ENCODE measurements around the gene PDF. TPM values are rescaled to one million over a fixed set of nuclear protein-coding genes. Genes with fewer than 3 reads are reported as not detected.

PDF gene
- total RNA-seq, 1 experiment from 2014 or later = 42.1 TPM

- Histone ChIP-seq H3K9me3 (no peaks in the 10 kb centered on the region), H3K4me1 (peaks cover 16% of the 10 kb centered on the region), H3K27me3 (replicated peaks; ENCODE audit: control insufficient read depth, insufficient read depth, low read length) (no peaks in the 10 kb centered on the region), H3K4me3 (ENCODE audit: low read depth, low read length) (no peak overlapping the region), H3K36me3 (ENCODE audit: control insufficient read depth, insufficient read depth, low read length) (peaks cover 2% of the 10 kb centered on the region; the same call in 1 of the 2 replicates)
- H3K4me3 Mint-ChIP-seq (ENCODE audit: unreplicated experiment) = no peak overlapping the region
- DNase-seq = peak in 1 of 2 experiments; percentile 14
- ChIA-PET CTCF (interaction anchor here (0.9 kb wide), 1 partner anchor 26 kb away, joined by 3 read pairs; no protein-coding TSS in a partner anchor), POLR2A (interaction anchor here (0.7 kb wide), 1 partner anchor 7 kb away, joined by 4 read pairs; no protein-coding TSS in a partner anchor)
- intact Hi-C loops (cut with micrococcal nuclease; ENCODE audit: unreplicated experiment) = no loop called here
- no peaks in the 10 kb centered on the region for H3K27me3 Mint-ChIP-seq (ENCODE audit: insufficient read depth, unreplicated experiment)
- no TSS peak for BruUV-seq (replicated peaks)
- H3K27ac Mint-ChIP-seq (ENCODE audit: unreplicated experiment) = no peak overlapping the region
- no peak for TF ChIP-seq CTCF (IDR thresholded peaks at IDR 0.05; ENCODE audit: insufficient read depth in 1 of 2, low read depth in 1 of 2, low read length in 1 of 2, severe bottlenecking in 1 of 2, unreplicated experiment in 1 of 2)
- peaks cover 7% of the 10 kb centered on the region for H3K4me1 Mint-ChIP-seq (ENCODE audit: low read depth, unreplicated experiment)
- H3K9me3 Mint-ChIP-seq (ENCODE audit: unreplicated experiment) = no peaks in the 10 kb centered on the region
- H3K36me3 Mint-ChIP-seq (ENCODE audit: insufficient read depth, unreplicated experiment) = peaks cover 60% of the 10 kb centered on the region
Observed at GRCh38 chr16:69376393-69377059, 46.1 kb upstream of the PDF start.

GRCh38 chr16:69373019-69373418, 42.6 kb upstream of the PDF start:
- H3K4me1 Mint-ChIP-seq (ENCODE audit: low read depth, unreplicated experiment) = peaks cover 14% of the 10 kb centered on the region
- H3K36me3 ChIP-seq (ENCODE audit: control insufficient read depth, insufficient read depth, low read length) = peaks cover 4% of the 10 kb centered on the region
- no peaks in the 10 kb centered on the region for H3K27me3 Mint-ChIP-seq (ENCODE audit: insufficient read depth, unreplicated experiment)
- peaks cover 62% of the 10 kb centered on the region for H3K36me3 Mint-ChIP-seq (ENCODE audit: insufficient read depth, unreplicated experiment)
- H3K4me1 ChIP-seq = peaks cover 16% of the 10 kb centered on the region
- no peaks in the 10 kb centered on the region for H3K9me3 Mint-ChIP-seq (ENCODE audit: unreplicated experiment)
- H3K27ac Mint-ChIP-seq (ENCODE audit: unreplicated experiment) = no peak overlapping the region
- H3K27me3 ChIP-seq (replicated peaks; ENCODE audit: control insufficient read depth, insufficient read depth, low read length) = no peaks in the 10 kb centered on the region
- no peak for TF ChIP-seq CTCF (IDR thresholded peaks at IDR 0.05; ENCODE audit: insufficient read depth in 1 of 2, low read depth in 1 of 2, low read length in 1 of 2, severe bottlenecking in 1 of 2, unreplicated experiment in 1 of 2)
- no peaks in the 10 kb centered on the region for H3K9me3 ChIP-seq
- H3K4me3 ChIP-seq (ENCODE audit: low read depth, low read length) = no peak overlapping the region
- no TSS peak for BruUV-seq (replicated peaks)
- DNase-seq = peak; percentile 35 to 39
- ChIA-PET POLR2A (no interaction called here), CTCF (no interaction called here)
- intact Hi-C loops (cut with micrococcal nuclease; ENCODE audit: unreplicated experiment) = loop anchor here (5.0 kb wide), 1 partner anchor 36 kb away; the partner anchor contains the start of genes COG8 and NIP7
- no peak overlapping the region for H3K4me3 Mint-ChIP-seq (ENCODE audit: unreplicated experiment)

- Mint-ChIP-seq H3K4me1 (ENCODE audit: low read depth, unreplicated experiment) (peaks cover 14% of the 10 kb centered on the region), H3K4me3 (ENCODE audit: unreplicated experiment) (no peak overlapping the region), H3K27me3 (ENCODE audit: insufficient read depth, unreplicated experiment) (no peaks in the 10 kb centered on the region), H3K36me3 (ENCODE audit: insufficient read depth, unreplicated experiment) (peaks cover 61% of the 10 kb centered on the region), H3K9me3 (ENCODE audit: unreplicated experiment) (no peaks in the 10 kb centered on the region), H3K27ac (ENCODE audit: unreplicated experiment) (no peak overlapping the region)
- peaks cover 6% of the 10 kb centered on the region for H3K36me3 ChIP-seq (ENCODE audit: control insufficient read depth, insufficient read depth, low read length)
- ChIA-PET POLR2A (no interaction called here), CTCF (no interaction called here)
- intact Hi-C loops (cut with micrococcal nuclease; ENCODE audit: unreplicated experiment) = loop anchor here (5.0 kb wide), 1 partner anchor 34 kb away; the partner anchor contains the start of genes COG8 and NIP7
- H3K27me3 ChIP-seq (replicated peaks; ENCODE audit: control insufficient read depth, insufficient read depth, low read length) = no peaks in the 10 kb centered on the region
- H3K9me3 ChIP-seq = no peaks in the 10 kb centered on the region
- DNase-seq = no peak
- no TSS peak for BruUV-seq (replicated peaks)
- no peak for TF ChIP-seq CTCF (IDR thresholded peaks at IDR 0.05; ENCODE audit: insufficient read depth in 1 of 2, low read depth in 1 of 2, low read length in 1 of 2, severe bottlenecking in 1 of 2, unreplicated experiment in 1 of 2)
- H3K4me3 ChIP-seq (ENCODE audit: low read depth, low read length) = no peak overlapping the region
- peaks cover 16% of the 10 kb centered on the region for H3K4me1 ChIP-seq
Observed at GRCh38 chr16:69371564-69371963, 41.2 kb upstream of the PDF start.

Data from Caco-2 (cell line).